Fibroblast of gingiva (primary cell): Measurements from ENCODE around the gene LEPR.
"Not testable (repeated sequence)": the region's sequence is repeated elsewhere in the genome, so short reads cannot be mapped to it uniquely, and the experiment has no call there.

Source experiments
- DNase-seq: peaks from one replicate; pipeline ENCODE4 v3.0.0-alpha.2; 2011; ENCODE audit warnings: low read depth

Gene LEPR

DNA sequence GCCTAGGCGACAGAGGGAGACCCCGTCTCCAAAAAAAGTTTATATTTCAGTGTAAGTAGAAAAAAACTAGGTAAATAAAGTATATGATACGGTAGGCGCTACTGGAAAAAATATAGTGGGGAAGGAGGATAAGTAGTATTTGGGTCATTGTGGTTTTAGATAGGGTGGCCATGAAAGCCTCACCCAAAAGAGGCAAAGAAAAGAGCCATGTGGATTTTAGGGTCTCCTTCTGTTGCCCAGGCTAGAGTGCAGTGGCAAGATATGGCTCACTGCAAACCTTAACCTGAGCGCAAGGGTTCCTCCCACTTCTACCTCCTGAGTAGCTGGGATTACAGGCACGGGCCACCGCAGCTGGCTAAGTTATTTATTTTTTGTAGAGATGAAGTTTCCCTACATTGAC lies 17.1 kb downstream of the LEPR start:
- no peak for DNase-seq

GRCh38 chr1:65440322-65440900 lies 19.9 kb downstream of the LEPR start:
- DNase-seq = no peak

- peak; percentile 69 for DNase-seq
These were observed 20.4 kb downstream of the LEPR start for GRCh38 chr1:65440915-65441314.

DNA sequence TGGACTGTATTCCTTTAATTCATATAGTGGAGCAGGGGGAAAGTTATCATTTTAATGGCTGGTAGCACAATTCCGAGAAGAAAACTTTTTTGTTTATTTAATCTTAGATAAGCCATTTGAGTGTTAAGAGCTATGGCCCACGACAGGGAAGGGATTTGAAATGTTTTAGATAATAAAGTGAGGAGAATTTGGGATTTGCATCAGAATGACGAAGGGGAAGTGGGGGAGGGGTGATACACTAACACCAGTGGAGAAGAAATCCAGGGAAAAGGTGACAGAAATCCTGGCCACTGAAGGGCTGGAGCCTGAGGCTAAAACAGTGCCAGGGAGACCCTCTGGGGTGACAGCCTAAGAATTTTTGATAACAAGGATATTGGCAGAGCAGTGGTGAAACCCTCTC lies 21.0 kb downstream of the LEPR start:
- DNase-seq = no peak

DNA sequence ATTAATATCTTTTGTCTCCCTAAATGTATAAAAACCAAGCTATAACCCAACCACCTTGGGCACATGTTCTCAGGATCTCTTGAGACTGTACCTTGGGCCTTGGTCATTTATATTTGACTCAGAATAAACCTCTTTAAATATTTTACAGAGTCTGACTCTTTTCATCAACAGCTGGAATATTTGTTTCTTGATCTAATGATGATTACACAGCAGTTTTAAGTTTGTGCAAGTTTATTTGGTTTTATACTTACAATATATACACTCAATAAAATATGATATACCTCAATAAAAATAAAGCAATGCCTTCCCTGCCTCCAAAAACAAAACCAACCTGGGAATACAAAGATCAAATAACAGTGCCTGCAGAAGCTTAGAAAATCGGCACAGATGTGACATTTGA lies 22.0 kb downstream of the LEPR start:
- DNase-seq = no peak

GRCh38 chr1:65443647-65444046 lies 23.2 kb downstream of the LEPR start:
- DNase-seq = no peak

DNA sequence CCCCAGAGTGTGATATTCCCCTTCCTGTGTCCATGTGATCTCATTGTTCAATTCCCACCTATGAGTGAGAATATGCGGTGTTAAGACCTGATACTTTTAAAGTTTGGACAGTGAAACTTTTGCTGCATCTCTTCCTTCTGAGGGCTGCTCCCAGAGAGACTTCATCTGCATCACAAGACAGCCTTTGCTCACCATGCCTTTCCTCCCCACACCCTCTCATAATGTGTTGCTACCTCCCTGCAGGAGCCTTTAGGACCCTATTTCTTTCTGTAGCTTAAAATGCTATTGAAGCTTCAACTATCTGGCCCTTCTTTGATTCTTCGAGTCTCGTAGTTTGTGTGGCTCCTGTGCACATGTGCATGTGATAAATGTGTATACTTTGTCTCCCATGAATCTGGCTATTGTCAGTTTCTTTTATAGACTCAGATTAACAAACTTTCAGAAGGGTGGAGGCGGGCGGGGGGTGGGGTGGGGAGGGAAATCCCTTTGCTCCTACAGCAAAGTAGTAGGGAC lies 23.7 kb downstream of the LEPR start:
- no peak for DNase-seq

GRCh38 chr1:65445837-65446236 lies 25.4 kb downstream of the LEPR start:
- no peak for DNase-seq

DNA sequence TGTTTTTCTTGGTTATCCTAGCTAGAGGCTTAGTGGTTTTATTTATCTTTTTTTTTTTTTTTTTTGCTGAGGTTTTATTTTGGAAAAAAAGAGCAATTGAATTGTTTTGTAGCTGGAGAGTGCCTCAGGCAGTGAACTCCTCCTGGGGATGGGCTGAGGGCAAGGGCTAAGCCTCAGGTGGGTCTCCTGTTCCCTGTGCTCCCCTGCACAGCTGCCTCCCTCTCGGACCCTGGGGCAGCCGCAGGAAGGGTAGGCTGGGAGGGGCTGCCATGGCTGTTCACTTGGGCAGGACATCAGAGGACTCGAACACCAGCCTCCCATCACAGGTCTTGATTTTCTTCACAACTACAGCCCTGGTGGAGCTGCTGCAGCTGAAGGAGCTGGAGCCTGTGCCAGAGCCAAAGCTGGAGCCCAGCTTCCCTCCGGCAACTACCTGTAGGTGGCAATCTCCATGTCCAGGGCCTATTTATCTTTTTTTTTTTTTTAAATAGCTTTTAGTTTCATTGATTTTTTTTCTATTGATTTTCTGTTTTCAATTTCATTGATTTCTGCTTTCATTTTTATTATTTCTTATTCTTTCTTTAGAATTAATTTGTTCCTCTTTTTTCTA lies 28.9 kb downstream of the LEPR start:
- DNase-seq = no peak

GRCh38 chr1:65455678-65456077 lies 35.2 kb downstream of the LEPR start:
- DNase-seq = not testable (repeated sequence)

GRCh38 chr1:65456481-65456880 lies 36.0 kb downstream of the LEPR start:
- no peak for DNase-seq

- DNase-seq = no peak
These were observed 37.4 kb downstream of the LEPR start for GRCh38 chr1:65457868-65458267.

GRCh38 chr1:65458730-65459396 lies 38.4 kb downstream of the LEPR start:
- DNase-seq = peak; percentile 66

DNA sequence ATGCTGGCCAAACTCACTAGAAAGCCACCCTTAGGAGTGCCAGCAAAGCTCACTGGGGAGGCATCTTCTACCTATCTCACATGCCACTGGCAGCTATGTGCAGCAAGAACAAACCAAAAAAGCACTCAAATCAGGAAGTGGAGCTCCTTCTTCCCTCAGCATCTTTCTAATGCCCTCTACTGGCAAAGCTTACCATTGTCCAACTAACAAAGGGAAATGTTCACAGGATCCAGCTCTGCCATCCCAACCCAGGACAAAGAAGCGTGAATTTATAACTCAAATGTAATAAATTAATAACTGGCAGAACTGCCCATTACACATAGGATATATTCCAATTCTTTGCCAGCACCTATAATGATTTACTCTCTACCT lies 38.9 kb downstream of the LEPR start:
- peak; percentile 52 for DNase-seq

DNA sequence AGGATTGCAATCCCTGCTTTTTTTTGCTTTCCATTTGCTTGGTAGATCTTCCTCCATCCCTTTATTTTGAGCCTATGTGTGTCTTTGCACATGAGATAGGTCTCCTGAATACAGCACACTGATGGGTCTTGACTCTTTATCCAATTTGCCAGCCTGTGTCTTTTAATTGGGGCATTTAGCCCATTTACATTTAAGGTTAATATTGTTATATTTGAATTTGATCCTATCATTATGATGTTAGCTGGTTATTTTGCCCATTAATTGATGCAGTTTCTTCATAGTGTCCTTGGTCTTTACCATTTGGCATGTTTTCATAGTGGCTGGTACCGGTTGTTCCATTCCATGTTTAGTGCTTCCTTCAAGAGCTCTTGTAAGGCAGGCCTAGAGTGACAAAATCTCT lies 45.4 kb downstream of the LEPR start:
- not testable (repeated sequence) for DNase-seq

GRCh38 chr1:65467536-65467935 lies 47.1 kb downstream of the LEPR start:
- DNase-seq = no peak

GRCh38 chr1:65469126-65469888 lies 48.8 kb downstream of the LEPR start:
- no peak for DNase-seq

DNA sequence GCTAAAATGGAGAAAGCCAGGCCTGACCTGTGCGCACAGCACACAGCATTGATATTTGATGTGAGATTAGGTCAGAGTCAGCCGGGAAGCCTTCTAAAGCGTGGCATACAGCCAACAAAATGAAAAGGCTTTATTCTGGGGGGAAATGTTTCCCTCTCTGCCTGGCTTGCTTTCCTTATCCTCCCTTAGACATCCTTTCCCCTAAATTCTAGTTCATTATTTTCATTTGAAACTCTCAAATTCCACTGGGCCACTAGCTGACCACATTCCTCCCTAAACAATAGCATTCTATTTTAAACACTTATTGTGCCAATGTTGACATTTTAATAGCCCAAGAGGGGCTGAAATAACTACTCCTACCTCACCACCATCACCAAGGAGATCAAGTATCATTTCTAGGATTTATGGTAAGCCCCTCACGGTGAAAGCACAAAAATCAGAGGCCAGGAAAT lies 49.4 kb downstream of the LEPR start:
- peak; percentile 64 for DNase-seq
